Peyer's patch (tissue), 4 donors: Measurements from ENCODE around the gene FGF9. TPM values are rescaled to one million over a fixed set of nuclear protein-coding genes. Genes with fewer than 3 reads are reported as not detected.

ENCODE experiments used
- DNase-seq, 3 donors: peaks; one replicate each; pipeline ENCODE4 v3.0.0-alpha.2; 2017 to 2019
- H3K27ac ChIP-seq, 4 donors: fragments of 200-600 bp; sonication (generic); one replicate each; pipeline ENCODE4 v1.5.1; 2016 to 2019
- H3K27me3 ChIP-seq, 2 donors: fragments of 200-600 bp; sonication (generic); one replicate each; pipeline ENCODE4 v1.5.1; 2019
- H3K36me3 ChIP-seq, 3 donors: fragments of 200-600 bp; sonication (generic); one replicate each; pipeline ENCODE4 v1.5.1; 2016 to 2019
- H3K4me1 ChIP-seq, 4 donors: fragments of 200-600 bp; sonication (generic); one replicate each; pipeline ENCODE4 v1.5.1; 2016 to 2019
- H3K4me3 ChIP-seq, 4 donors: fragments of 200-600 bp; sonication (generic); 1 replicate in 3 of 4; 2 replicates in 1 of 4; pipeline ENCODE4 v1.5.1; 2016 to 2019; ENCODE audit warnings: mild to moderate bottlenecking in 1 of 4
- H3K9me3 ChIP-seq, 4 donors: fragments of 200-600 bp; sonication (generic); one replicate each; pipeline ENCODE4 v1.5.1; 2016 to 2019; ENCODE audit warnings: mild to moderate bottlenecking in 1 of 4
- CTCF ChIP-seq, 6 experiments: fragments of 450-650 bp in 4 of 6; fragments of 200-600 bp in 2 of 6; sonication (generic) in 1 of 6; IDR thresholded peaks; one replicate each; pipeline ENCODE4 v1.5.1; 2017 to 2019; ENCODE audit warnings: antibody characterized with exemption in 6 of 6, mild to moderate bottlenecking in 3 of 6, moderate library complexity in 1 of 6
- POLR2A ChIP-seq, 2 donors: fragments of 450-650 bp; IDR thresholded peaks; one replicate each; pipeline ENCODE4 v1.5.1; 2017; ENCODE audit warnings: antibody characterized with exemption in 2 of 2, mild to moderate bottlenecking in 2 of 2, moderate library complexity in 2 of 2
- total RNA-seq, 4 donors: library from RNA; depleted of rRNA; stranded (reverse); fragments of >200 nt; gene quantifications; one replicate each; pipeline ENCODE4 v1.1.0, GENCODE V29; 2016

The FGF9 gene
- total RNA-seq, 4 donors from 2014 or later = 1.8 to 3.8 (median 2.3) TPM; not detected in 1

GRCh38 chr13:21672287-21672680, 1.4 kb downstream of the FGF9 start:
- DNase-seq = no peak
- Histone ChIP-seq H3K27me3 (no peaks in the 10 kb centered on the region), H3K4me3 (peak overlapping the region in 3 of 4 donors; percentile 60 to 86 (median 81)), H3K27ac (no peak overlapping the region), H3K4me1 (peaks cover 0 to 46% (median 21%) of the 10 kb centered on the region in 4 donors), H3K9me3 (no peaks in the 10 kb centered on the region), H3K36me3 (no peaks in the 10 kb centered on the region)
- no peak for TF ChIP-seq POLR2A (IDR thresholded peaks at IDR 0.05)
- TF ChIP-seq CTCF (IDR thresholded peaks at IDR 0.05) = no peak

GRCh38 chr13:21672796-21673538, 2.1 kb downstream of the FGF9 start:
- Histone ChIP-seq H3K27ac (peak overlapping the region in 2 of 4 donors; percentile 66 to 77), H3K36me3 (no peaks in the 10 kb centered on the region), H3K9me3 (no peaks in the 10 kb centered on the region), H3K27me3 (no peaks in the 10 kb centered on the region), H3K4me3 (peak overlapping the region; percentile 50 to 86 (median 70)), H3K4me1 (peaks cover 0 to 46% (median 21%) of the 10 kb centered on the region in 4 donors)
- TF ChIP-seq CTCF (IDR thresholded peaks at IDR 0.05) = no peak
- no peak for DNase-seq

GRCh38 chr13:21673539-21673788, 2.6 kb downstream of the FGF9 start:
- peak overlapping the region in 3 of 4 donors; percentile 32 to 77 (median 66) for H3K27ac ChIP-seq
- no peaks in the 10 kb centered on the region for H3K36me3 ChIP-seq
- H3K4me3 ChIP-seq = peak overlapping the region; percentile 50 to 86 (median 70)
- DNase-seq = peak in 1 of 3 donors; percentile 59
- no peaks in the 10 kb centered on the region for H3K27me3 ChIP-seq
- no peaks in the 10 kb centered on the region for H3K9me3 ChIP-seq
- H3K4me1 ChIP-seq = peaks cover 0 to 46% (median 21%) of the 10 kb centered on the region in 4 donors
- peak in 3 of 6 experiments; percentile 29 to 48 (median 30) for TF ChIP-seq CTCF (IDR thresholded peaks at IDR 0.05)
- no peak for TF ChIP-seq POLR2A (IDR thresholded peaks at IDR 0.05)

GRCh38 chr13:21673789-21674489, 3.1 kb downstream of the FGF9 start:
- Histone ChIP-seq H3K27ac (peak overlapping the region; percentile 7 to 77 (median 49)), H3K4me1 (peaks cover 0 to 42% (median 21%) of the 10 kb centered on the region in 4 donors), H3K27me3 (no peaks in the 10 kb centered on the region), H3K36me3 (no peaks in the 10 kb centered on the region), H3K9me3 (no peaks in the 10 kb centered on the region), H3K4me3 (peak overlapping the region; percentile 50 to 86 (median 70))
- TF ChIP-seq CTCF (IDR thresholded peaks at IDR 0.05) = no peak
- TF ChIP-seq POLR2A (IDR thresholded peaks at IDR 0.05) = no peak
- peak in 2 of 3 donors; percentile 70 to 81 for DNase-seq

- peaks cover 0 to 36% (median 18%) of the 10 kb centered on the region in 4 donors for H3K4me1 ChIP-seq
- peak overlapping the region; percentile 50 to 86 (median 70) for H3K4me3 ChIP-seq
- TF ChIP-seq POLR2A (IDR thresholded peaks at IDR 0.05) (no peak), CTCF (IDR thresholded peaks at IDR 0.05) (no peak)
- no peaks in the 10 kb centered on the region for H3K36me3 ChIP-seq
- peak in 1 of 3 donors; percentile 54 for DNase-seq
- peak overlapping the region; percentile 7 to 77 (median 49) for H3K27ac ChIP-seq
- H3K27me3 ChIP-seq = no peaks in the 10 kb centered on the region
- no peaks in the 10 kb centered on the region for H3K9me3 ChIP-seq
Observed at GRCh38 chr13:21674490-21675009, 3.7 kb downstream of the FGF9 start.
